ENCODE data around the gene SMYD3.

- no peak for TF ChIP-seq CTCF (IDR thresholded peaks at IDR 0.05; ENCODE audit: low read depth, low read length, poor library complexity, severe bottlenecking)
- TF ChIP-seq EZH2phosphoT487 (IDR thresholded peaks at IDR 0.05; ENCODE audit: borderline replicate concordance, low read length), result no peak
Observed at GRCh38 chr1:246338546-246338945, 168.5 kb downstream of the SMYD3 start.

Data from DOHH2 (cell line).